GM21423 (cell line): ENCODE results near the gene OGDH.

Experiments used
- ATAC-seq: cut with Tn5 transposase; IDR thresholded peaks from one replicate; pipeline ENCODE4 v1.9.1; 2021; ENCODE audit warnings: mild to moderate bottlenecking, moderate library complexity; ENCODE audit not compliant: unreplicated experiment

Gene OGDH

GRCh38 chr7:44664780-44665461 lies 58.5 kb downstream of the OGDH start:
- ATAC-seq: no peak

- ATAC-seq: no peak
These were observed 59.2 kb downstream of the OGDH start for GRCh38 chr7:44665531-44666213.

DNA sequence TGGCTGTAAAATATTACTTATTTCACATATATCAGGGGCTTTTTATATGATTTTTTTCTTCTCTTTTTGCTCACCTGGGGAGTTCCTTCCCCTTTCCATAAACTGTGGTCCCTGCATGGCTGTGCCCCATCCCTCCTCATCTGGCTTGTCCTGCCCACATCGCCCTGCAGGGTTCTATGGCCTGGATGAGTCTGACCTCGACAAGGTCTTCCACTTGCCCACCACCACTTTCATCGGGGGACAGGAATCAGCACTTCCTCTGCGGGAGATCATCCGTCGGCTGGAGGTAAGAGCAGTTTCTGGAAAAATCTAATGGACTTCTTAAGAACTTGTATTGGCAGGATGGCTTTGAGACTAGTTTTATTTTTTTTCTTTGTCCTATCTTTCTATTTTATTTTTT lies 60.1 kb downstream of the OGDH start:
- ATAC-seq: no peak

- no peak for ATAC-seq
These were observed 60.8 kb downstream of the OGDH start for GRCh38 chr7:44667190-44667589.

DNA sequence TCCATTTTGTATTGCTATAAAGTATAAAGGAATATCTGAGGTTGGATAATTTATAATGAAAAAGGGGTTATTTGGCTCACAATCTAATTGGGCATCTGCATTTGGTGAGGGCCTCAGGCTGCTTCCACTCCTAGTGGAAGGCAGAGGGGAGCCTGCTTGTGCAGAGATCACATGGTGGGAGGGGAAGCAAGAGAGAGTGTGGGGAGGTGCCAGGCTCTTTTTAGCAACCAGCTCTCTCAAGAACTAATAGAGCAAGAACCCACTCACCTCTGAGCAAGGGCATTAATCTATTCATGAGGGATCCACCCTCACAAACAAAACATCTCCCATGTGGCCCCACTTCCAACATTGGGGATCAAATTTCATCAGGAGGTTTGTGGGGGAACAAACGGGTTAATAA lies 64.6 kb downstream of the OGDH start:
- no peak for ATAC-seq

- ATAC-seq: no peak
These were observed 66.9 kb downstream of the OGDH start for GRCh38 chr7:44673324-44673723.

DNA sequence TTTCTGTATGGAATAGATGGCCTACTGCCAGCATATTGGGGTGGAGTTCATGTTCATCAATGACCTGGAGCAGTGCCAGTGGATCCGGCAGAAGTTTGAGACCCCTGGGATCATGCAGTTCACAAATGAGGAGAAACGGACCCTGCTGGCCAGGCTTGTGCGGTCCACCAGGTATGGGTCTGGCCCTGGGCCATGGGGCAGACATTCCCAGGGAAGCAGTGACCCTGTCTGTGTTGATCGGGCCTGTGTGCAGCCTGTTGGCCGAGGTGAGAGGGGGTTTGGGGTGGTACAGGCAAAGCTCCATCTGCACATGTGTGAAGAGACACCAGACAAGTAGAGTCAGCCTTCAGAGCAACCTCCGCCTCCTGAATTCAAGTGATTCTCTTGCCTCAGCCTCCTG lies 67.3 kb downstream of the OGDH start:
- ATAC-seq: no peak

GRCh38 chr7:44674381-44674780 lies 68.0 kb downstream of the OGDH start:
- no peak for ATAC-seq

DNA sequence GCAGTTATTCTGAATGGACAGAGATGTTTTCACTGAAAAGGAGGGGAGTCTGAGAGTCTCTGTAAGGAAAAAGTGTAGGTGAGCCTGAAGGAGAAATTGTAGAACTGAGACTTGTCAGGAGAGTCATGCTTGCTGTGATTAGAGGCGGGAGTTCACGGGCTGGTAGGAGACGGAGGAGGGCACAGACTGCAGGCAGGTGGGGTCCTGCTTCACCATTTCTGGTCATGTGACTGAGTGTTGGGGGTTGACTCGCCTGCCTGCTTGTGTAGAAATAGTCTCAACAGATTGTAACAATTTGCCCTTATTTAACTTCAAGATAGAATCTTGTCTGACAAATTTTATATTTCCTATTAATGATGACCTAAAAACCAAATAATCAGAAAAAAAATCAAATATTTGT lies 70.3 kb downstream of the OGDH start:
- no peak for ATAC-seq

DNA sequence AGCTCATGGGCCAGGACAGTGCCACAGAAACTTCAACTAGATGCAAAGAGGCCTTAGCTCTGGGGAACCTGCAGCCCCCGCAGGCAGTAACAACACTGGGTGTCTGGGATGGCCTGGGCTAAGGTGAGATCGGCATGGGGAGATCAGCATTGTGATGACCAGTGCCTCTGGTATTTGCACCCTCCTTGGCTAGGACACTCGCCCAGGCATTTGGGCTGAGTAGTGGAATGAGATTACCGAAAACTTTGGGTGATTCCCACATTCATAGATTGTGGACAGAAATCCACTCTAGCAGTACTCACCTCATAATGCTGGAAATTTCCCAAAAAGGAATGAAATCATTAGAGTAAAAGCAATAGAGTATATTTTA lies 71.7 kb downstream of the OGDH start:
- ATAC-seq: no peak

- no peak for ATAC-seq
These were observed 72.2 kb downstream of the OGDH start for GRCh38 chr7:44678471-44679179.

- no peak for ATAC-seq
These were observed 75.2 kb downstream of the OGDH start for GRCh38 chr7:44681645-44682044.

- ATAC-seq: no peak
These were observed 79.3 kb downstream of the OGDH start for GRCh38 chr7:44685723-44686122.

DNA sequence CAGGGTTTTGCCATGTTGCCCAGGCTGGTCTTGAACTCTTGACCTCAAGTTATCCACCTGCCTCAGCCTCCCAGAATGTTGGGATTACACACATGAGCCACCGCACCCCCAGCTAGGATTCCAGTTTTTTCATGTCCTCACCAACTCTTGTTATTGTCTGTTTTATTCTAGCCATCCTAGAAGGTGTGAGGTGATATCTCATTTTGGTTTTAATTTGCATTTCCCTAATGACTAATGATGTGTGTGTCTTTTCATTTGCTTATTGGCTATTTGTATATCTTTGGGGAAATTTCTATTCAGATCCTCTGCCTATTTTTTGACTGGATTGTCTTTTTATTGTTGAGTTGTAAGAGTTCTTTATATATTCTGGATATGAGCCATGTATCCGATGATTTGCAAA lies 83.0 kb downstream of the OGDH start:
- ATAC-seq: no peak

DNA sequence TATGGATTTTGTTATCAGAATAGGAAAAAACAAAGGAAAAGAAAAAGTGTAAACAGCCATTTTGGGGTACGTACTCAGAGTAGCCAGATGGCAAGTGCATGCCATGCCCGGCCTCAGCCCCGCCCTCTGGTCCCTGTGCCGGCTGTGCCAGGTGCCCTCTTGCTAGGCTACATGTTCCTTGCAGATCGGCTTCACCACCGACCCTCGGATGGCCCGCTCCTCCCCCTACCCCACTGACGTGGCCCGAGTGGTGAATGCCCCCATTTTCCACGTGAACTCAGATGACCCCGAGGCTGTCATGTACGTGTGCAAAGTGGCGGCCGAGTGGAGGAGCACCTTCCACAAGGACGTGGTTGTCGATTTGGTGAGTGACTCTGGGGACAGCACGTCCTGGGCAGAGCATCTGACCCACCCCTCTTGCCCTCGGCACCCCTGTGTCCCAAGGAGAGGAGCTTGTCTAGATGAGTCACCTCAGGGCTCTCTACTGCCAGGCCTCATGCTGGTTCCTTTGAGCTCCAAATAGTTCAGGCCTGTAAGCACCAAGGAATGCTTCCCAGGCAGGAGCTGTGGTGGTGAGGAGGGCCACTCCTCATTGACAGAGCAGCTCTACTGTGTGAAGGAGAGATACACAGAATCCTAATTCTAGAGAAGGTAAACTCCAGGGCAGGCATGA lies 87.3 kb downstream of the OGDH start:
- ATAC-seq: no peak

GRCh38 chr7:44694326-44694725 lies 87.9 kb downstream of the OGDH start:
- no peak for ATAC-seq

DNA sequence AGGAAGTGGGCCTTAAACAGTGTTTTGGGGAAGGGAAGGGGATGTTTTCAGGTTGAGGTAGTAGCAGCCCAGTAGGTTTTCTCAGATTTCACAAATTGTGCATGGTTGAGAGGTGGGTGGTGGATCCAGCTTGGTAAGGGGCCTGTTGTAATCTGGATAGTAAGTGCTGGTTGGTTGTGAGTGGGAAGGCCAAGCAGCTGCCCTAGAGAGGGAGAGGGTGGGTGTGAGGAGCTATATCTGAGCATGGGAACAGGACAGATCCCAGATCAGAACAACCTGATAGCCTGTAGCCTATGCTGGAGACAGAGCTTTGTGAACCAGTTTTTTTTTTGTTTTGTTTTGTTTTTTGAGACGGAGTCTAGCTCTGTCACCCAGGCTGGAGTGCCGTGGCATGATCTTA lies 88.3 kb downstream of the OGDH start:
- no peak for ATAC-seq

DNA sequence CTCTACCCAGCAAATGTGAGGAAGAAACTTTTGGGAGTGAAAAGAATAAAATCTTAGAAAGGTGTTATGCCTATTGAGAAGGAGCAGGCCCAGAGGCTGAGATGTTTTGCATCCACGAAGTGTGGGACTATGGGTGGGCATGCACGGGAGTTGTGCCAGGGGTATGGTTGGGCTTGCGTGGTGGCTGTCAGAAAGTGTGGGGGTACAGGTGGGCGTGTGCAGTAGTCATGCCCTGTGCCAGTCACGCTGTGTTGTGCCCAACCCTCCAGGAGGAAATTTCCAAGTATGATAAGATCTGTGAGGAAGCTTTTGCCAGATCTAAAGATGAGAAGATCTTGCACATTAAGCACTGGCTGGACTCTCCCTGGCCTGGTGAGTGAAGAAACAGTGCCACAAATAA lies 89.3 kb downstream of the OGDH start:
- ATAC-seq: no peak

- no peak for ATAC-seq
These were observed 90.3 kb downstream of the OGDH start for GRCh38 chr7:44696728-44697127.

GRCh38 chr7:44697136-44698045 lies 91.0 kb downstream of the OGDH start:
- no peak for ATAC-seq
